Left lung (tissue), 10 donors: ENCODE results near the gene NNAT. TPM values are rescaled to one million over a fixed set of nuclear protein-coding genes. Genes with fewer than 3 reads are reported as not detected.

Source experiments
- ATAC-seq: fragments of 200-7000 bp; cut with Tn5 transposase; one replicate; pipeline ENCODE4 v1.9.1; 2020; ENCODE audit warnings: moderate library complexity
- DNase-seq, 4 donors: peaks; one replicate each; pipeline ENCODE4 v3.0.0-alpha.2; 2013 to 2020
- H3K27ac ChIP-seq, 2 donors: fragments of 200-600 bp; sonication (generic) in 1 of 2; one replicate each; pipeline versions ENCODE4 v1.5.0 to v1.8.0; 2020 to 2021
- H3K27me3 ChIP-seq, 2 donors: fragments of 200-600 bp; sonication (generic) in 1 of 2; one replicate each; pipeline versions ENCODE4 v1.5.0 to v1.8.0; 2020 to 2021
- H3K36me3 ChIP-seq, 2 donors: fragments of 200-600 bp; sonication (generic) in 1 of 2; one replicate each; pipeline versions ENCODE4 v1.5.0 to v1.8.0; 2020 to 2021
- H3K4me1 ChIP-seq, 2 donors: fragments of 200-600 bp; one replicate each; pipeline ENCODE4 v1.8.0; 2021
- H3K4me3 ChIP-seq, 2 donors: fragments of 200-600 bp; sonication (generic) in 1 of 2; one replicate each; pipeline versions ENCODE4 v1.5.0 to v1.8.0; 2020 to 2021; ENCODE audit warnings: mild to moderate bottlenecking in 1 of 2
- H3K9me3 ChIP-seq, 2 donors: fragments of 200-600 bp; sonication (generic) in 1 of 2; one replicate each; pipeline versions ENCODE4 v1.5.0 to v1.8.0; 2020 to 2021
- CTCF ChIP-seq, 2 donors: fragments of 200-600 bp; sonication (generic) in 1 of 2; IDR thresholded peaks; one replicate each; pipeline versions ENCODE4 v1.5.0 to v1.8.0; 2021; ENCODE audit warnings: antibody characterized with exemption in 2 of 2
- intact Hi-C, 2 donors: fragments of 100-400 bp; cut with DNase I; formaldehyde crosslinking; loops; one replicate each; pipeline versions ENCODE4 v1.11.2 to v1.14.2; 2022
- polyA plus RNA-seq, 6 donors: library from polyadenylated mRNA; unstranded; fragments of 120-200 nt; gene quantifications; one replicate each; pipeline ENCODE4 v1.2.1, GENCODE V29; 2013; ENCODE audit not compliant: insufficient read length in 6 of 6
- total RNA-seq, 2 donors: library from RNA; stranded (reverse); fragmentation: NEBNext Ultra II Directional; extraction: Animal tissue kit (Norgen Biotek cat#: 25700); gene quantifications; one replicate each; pipeline ENCODE4 v1.2.1, GENCODE V29; 2021
- donor health status: DM: no; HTN: yes; CAD: no.
- donor health status: DM: no; HTN: no; CAD: no.

The NNAT gene
- total and polyA plus RNA-seq, 8 donors = 0.45 to 65.0 (median 47.1) TPM

- no peak for DNase-seq
- H3K27me3 ChIP-seq = no peaks in the 10 kb centered on the region
- H3K4me3 ChIP-seq = no peak overlapping the region
- H3K36me3 ChIP-seq = no peaks in the 10 kb centered on the region
- intact Hi-C loops = loop anchor here in 1 of 2 donors (10.0 kb wide), 1 partner anchor 336 kb away; no protein-coding TSS in a partner anchor
- peaks cover 13 to 28% of the 10 kb centered on the region in 2 donors for H3K4me1 ChIP-seq
- no peak for ATAC-seq
- H3K9me3 ChIP-seq = no peaks in the 10 kb centered on the region
- H3K27ac ChIP-seq = no peak overlapping the region
- no peak for TF ChIP-seq CTCF (IDR thresholded peaks at IDR 0.05)
These were observed 9.6 kb downstream of the NNAT start for GRCh38 chr20:37530696-37531095.

GRCh38 chr20:37531856-37532255, 10.8 kb downstream of the NNAT start:
- intact Hi-C loops = loop anchor here in 1 of 2 donors (10.0 kb wide), 1 partner anchor 337 kb away; no protein-coding TSS in a partner anchor
- Histone ChIP-seq H3K27me3 (no peaks in the 10 kb centered on the region), H3K9me3 (no peaks in the 10 kb centered on the region), H3K4me1 (peaks cover 6 to 16% of the 10 kb centered on the region in 2 donors), H3K27ac (no peak overlapping the region), H3K36me3 (no peaks in the 10 kb centered on the region), H3K4me3 (no peak overlapping the region)
- no peak for ATAC-seq
- DNase-seq = no peak
- no peak for TF ChIP-seq CTCF (IDR thresholded peaks at IDR 0.05)

GRCh38 chr20:37533154-37533715, 12.2 kb downstream of the NNAT start:
- intact Hi-C loops = loop anchor here in 1 of 2 donors (10.0 kb wide), 1 partner anchor 338 kb away; no protein-coding TSS in a partner anchor
- Histone ChIP-seq H3K27me3 (no peaks in the 10 kb centered on the region), H3K4me1 (peaks cover 6 to 12% of the 10 kb centered on the region in 2 donors), H3K4me3 (no peak overlapping the region), H3K27ac (no peak overlapping the region), H3K36me3 (no peaks in the 10 kb centered on the region), H3K9me3 (no peaks in the 10 kb centered on the region)
- ATAC-seq (no peak), DNase-seq (no peak)
- TF ChIP-seq CTCF (IDR thresholded peaks at IDR 0.05) = no peak

DNA sequence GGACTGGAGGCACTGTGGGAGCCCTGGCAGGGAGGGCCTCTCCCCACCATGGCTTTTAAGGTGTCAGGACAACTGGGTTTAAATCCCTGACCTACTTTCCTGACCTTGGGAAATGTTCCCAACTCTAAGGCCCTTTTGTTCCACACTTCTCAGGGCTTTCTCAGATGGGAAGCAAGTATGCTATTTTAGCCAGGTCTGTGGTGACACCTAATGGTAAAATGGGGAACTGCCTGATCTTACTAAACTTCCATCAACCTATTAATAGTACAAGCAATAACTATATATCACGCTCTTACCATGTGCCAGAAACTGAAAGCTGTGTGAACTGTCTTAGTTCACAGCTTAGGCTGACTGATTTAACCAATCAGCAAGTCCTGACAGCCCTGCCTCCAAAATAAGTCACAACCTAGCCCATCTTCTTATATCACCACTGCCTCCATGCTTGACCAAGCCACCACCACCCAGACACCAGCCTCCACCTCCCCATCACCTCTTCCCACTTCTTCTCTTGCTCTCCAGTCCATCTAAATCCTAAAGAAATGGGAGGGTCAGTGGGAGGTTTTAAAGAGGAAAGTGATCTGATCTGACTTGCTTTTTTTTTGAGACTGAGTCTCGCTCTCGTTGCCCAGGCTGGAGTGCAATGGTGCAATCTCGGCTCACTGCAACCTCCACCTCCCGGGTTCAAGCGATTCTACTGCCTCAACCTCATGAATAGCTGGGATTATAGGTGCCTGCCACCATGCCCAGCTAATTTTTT, 13.5 kb downstream of the NNAT start:
- ATAC-seq (peak; percentile 96), DNase-seq (peak in 2 of 4 donors; percentile 81 to 85)
- intact Hi-C loops = loop anchor here (5.0 to 10.0 kb wide), 2 partner anchors 267 to 340 kb away; no protein-coding TSS in a partner anchor
- no peak overlapping the region for H3K4me3 ChIP-seq
- no peaks in the 10 kb centered on the region for H3K27me3 ChIP-seq
- H3K36me3 ChIP-seq = no peaks in the 10 kb centered on the region
- peaks cover 0 to 5% of the 10 kb centered on the region in 2 donors for H3K4me1 ChIP-seq
- no peaks in the 10 kb centered on the region for H3K9me3 ChIP-seq
- TF ChIP-seq CTCF (IDR thresholded peaks at IDR 0.05) = peak; percentile 73 to 82
- H3K27ac ChIP-seq = no peak overlapping the region
